ENCODE measurements around the gene AIMP1. TPM values are rescaled to one million over a fixed set of nuclear protein-coding genes. Genes with fewer than 3 reads are reported as not detected.

Gene AIMP1
- total RNA-seq, 1 experiment from 2014 or later, result 52.5 TPM

DNA sequence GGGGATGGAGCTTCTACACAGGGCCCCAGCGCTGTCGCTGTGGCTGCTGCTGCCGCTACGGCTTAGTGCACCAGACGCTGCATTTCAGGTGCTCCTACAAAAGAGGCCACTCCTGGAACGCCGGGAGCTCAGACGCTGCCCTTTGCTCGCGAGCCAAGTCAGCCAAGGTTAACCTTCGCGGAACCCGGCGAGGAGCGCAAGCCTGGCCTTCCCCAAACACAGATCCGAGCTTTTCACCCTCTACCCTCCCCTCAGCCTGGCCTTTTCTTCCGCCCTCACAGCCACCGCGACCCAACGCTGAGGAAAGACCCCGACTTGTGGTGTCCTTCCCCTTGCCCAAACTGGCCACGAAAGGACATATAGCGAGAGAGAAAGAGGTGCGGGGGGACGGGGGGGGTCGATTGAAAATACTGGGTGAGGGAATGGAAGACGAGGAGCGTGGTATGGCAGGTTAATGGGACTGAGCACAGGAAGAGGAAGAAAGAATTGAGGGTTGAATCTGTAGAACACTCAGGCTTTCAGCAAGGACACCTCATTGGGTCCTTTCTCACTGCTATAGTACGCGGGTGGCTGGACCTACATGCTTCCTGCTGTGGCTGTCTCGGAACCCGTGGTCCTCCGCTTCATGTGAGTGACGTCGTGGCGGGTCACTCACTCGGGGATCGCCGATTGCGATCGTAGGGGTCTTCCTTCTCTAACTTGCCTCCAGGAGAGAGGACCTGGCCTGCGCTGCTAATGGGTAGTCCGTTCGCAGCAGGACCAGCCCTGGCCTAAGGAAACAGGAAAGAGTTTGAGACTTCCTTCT is at the start of gene AIMP1, which contains the start of gene TBCK (continued):
- TF ChIP-seq FOXK1 (CRISPR knock-in tag; IDR thresholded peaks at IDR 0.05), result peak; percentile 14; the same call in 1 of the 2 replicates
- no peak; the same call in 1 of the 2 replicates for TF ChIP-seq SP1 (CRISPR knock-in tag; conservative IDR thresholded peaks at IDR 0.05)
- TF ChIP-seq, protein P1, sequence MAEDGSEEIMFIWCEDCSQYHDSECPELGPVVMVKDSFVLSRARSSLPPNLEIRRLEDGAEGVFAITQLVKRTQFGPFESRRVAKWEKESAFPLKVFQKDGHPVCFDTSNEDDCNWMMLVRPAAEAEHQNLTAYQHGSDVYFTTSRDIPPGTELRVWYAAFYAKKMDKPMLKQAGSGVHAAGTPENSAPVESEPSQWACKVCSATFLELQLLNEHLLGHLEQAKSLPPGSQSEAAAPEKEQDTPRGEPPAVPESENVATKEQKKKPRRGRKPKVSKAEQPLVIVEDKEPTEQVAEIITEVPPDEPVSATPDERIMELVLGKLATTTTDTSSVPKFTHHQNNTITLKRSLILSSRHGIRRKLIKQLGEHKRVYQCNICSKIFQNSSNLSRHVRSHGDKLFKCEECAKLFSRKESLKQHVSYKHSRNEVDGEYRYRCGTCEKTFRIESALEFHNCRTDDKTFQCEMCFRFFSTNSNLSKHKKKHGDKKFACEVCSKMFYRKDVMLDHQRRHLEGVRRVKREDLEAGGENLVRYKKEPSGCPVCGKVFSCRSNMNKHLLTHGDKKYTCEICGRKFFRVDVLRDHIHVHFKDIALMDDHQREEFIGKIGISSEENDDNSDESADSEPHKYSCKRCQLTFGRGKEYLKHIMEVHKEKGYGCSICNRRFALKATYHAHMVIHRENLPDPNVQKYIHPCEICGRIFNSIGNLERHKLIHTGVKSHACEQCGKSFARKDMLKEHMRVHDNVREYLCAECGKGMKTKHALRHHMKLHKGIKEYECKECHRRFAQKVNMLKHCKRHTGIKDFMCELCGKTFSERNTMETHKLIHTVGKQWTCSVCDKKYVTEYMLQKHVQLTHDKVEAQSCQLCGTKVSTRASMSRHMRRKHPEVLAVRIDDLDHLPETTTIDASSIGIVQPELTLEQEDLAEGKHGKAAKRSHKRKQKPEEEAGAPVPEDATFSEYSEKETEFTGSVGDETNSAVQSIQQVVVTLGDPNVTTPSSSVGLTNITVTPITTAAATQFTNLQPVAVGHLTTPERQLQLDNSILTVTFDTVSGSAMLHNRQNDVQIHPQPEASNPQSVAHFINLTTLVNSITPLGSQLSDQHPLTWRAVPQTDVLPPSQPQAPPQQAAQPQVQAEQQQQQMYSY (CRISPR knock-in tag; IDR thresholded peaks at IDR 0.05), result no peak
- no peak for TF ChIP-seq ATF1 (CRISPR knock-in tag; IDR thresholded peaks at IDR 0.05)
- TF ChIP-seq IRF1 (CRISPR knock-in tag; IDR thresholded peaks at IDR 0.05), result no peak
- no peak for TF ChIP-seq RORB (CRISPR knock-in tag; IDR thresholded peaks at IDR 0.05)
- TF ChIP-seq, protein P2, sequence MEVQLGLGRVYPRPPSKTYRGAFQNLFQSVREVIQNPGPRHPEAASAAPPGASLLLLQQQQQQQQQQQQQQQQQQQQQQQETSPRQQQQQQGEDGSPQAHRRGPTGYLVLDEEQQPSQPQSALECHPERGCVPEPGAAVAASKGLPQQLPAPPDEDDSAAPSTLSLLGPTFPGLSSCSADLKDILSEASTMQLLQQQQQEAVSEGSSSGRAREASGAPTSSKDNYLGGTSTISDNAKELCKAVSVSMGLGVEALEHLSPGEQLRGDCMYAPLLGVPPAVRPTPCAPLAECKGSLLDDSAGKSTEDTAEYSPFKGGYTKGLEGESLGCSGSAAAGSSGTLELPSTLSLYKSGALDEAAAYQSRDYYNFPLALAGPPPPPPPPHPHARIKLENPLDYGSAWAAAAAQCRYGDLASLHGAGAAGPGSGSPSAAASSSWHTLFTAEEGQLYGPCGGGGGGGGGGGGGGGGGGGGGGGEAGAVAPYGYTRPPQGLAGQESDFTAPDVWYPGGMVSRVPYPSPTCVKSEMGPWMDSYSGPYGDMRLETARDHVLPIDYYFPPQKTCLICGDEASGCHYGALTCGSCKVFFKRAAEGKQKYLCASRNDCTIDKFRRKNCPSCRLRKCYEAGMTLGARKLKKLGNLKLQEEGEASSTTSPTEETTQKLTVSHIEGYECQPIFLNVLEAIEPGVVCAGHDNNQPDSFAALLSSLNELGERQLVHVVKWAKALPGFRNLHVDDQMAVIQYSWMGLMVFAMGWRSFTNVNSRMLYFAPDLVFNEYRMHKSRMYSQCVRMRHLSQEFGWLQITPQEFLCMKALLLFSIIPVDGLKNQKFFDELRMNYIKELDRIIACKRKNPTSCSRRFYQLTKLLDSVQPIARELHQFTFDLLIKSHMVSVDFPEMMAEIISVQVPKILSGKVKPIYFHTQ (CRISPR knock-in tag; IDR thresholded peaks at IDR 0.05), result no peak
- TF ChIP-seq NR3C1 (CRISPR knock-in tag; conservative IDR thresholded peaks at IDR 0.05; ENCODE audit: low read depth), result no peak
- no peak for TF ChIP-seq ETV6 (CRISPR knock-in tag; IDR thresholded peaks at IDR 0.05)
- TF ChIP-seq EMX1 (CRISPR knock-in tag; IDR thresholded peaks at IDR 0.05), result no peak
- TF ChIP-seq ZNF512 (CRISPR knock-in tag; IDR thresholded peaks at IDR 0.05; ENCODE audit: borderline replicate concordance), result no peak
- TF ChIP-seq, protein P3, sequence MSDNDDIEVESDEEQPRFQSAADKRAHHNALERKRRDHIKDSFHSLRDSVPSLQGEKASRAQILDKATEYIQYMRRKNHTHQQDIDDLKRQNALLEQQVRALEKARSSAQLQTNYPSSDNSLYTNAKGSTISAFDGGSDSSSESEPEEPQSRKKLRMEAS (CRISPR knock-in tag; IDR thresholded peaks at IDR 0.05), result peak; percentile 65
- no peak for TF ChIP-seq ZNF138 (CRISPR knock-in tag; conservative IDR thresholded peaks at IDR 0.05)
- no peak for TF ChIP-seq E2F4 (CRISPR knock-in tag; IDR thresholded peaks at IDR 0.05; ENCODE audit: borderline replicate concordance, low read depth)

GRCh38 chr4:106268786-106269185 is 47.6 kb upstream of the AIMP1 start:
- peaks cover 6% of the 10 kb centered on the region for H3K4me1 Mint-ChIP-seq
- DNase-seq (ENCODE audit: low spot score) (no peak), ATAC-seq (no peak)
- H3K9me3 Mint-ChIP-seq, result peaks cover under 1% of the 10 kb centered on the region
- ChIA-PET CTCF (no interaction called here), POLR2A (no interaction called here)
- H3K27ac Mint-ChIP-seq, result no peak overlapping the region
- H3K36me3 Mint-ChIP-seq, result 0 out of 2 replicates have a peak, but pooled peaks cover 5% of the 10 kb centered on the region
- H3K27me3 Mint-ChIP-seq (ENCODE audit: low read depth), result no peaks in the 10 kb centered on the region
- no peak overlapping the region for H3K4me3 Mint-ChIP-seq
- no peak for TF ChIP-seq FOXK1 (CRISPR knock-in tag; IDR thresholded peaks at IDR 0.05)
- TF ChIP-seq, protein P2 (CRISPR knock-in tag; IDR thresholded peaks at IDR 0.05), result no peak
- no peak for TF ChIP-seq OVOL2 (CRISPR knock-in tag; IDR thresholded peaks at IDR 0.05; ENCODE audit: borderline replicate concordance)
- TF ChIP-seq ESRRA (CRISPR knock-in tag; IDR thresholded peaks at IDR 0.05; ENCODE audit: borderline replicate concordance), result no peak
- TF ChIP-seq NFE2L1 (CRISPR knock-in tag; IDR thresholded peaks at IDR 0.05), result no peak
- TF ChIP-seq, protein P1 (CRISPR knock-in tag; IDR thresholded peaks at IDR 0.05), result no peak
